GM21367 (cell line): ENCODE results near the gene DGKI.
"Not testable (repeated sequence)": the region's sequence is repeated elsewhere in the genome, so short reads cannot be mapped to it uniquely, and the experiment has no call there.

Experiments used
- ATAC-seq: cut with Tn5 transposase; IDR thresholded peaks from one replicate; pipeline ENCODE4 v1.9.1; 2021; ENCODE audit not compliant: unreplicated experiment

The DGKI gene

GRCh38 chr7:137836541-137836940 is 10.2 kb downstream of the DGKI start:
- ATAC-seq, result no peak

- no peak for ATAC-seq
Observed at GRCh38 chr7:137836113-137836509, 10.7 kb downstream of the DGKI start.

GRCh38 chr7:137835486-137836112 is 11.2 kb downstream of the DGKI start:
- ATAC-seq, result no peak

GRCh38 chr7:137834552-137834951 is 12.2 kb downstream of the DGKI start:
- ATAC-seq, result no peak

- ATAC-seq, result not testable (repeated sequence)
Observed at GRCh38 chr7:137832990-137833389, 13.8 kb downstream of the DGKI start.

GRCh38 chr7:137832382-137832781 is 14.4 kb downstream of the DGKI start:
- ATAC-seq, result no peak

- ATAC-seq, result not testable (repeated sequence)
Observed at GRCh38 chr7:137831555-137831954, 15.2 kb downstream of the DGKI start.

GRCh38 chr7:137829337-137829992 is 17.3 kb downstream of the DGKI start:
- no peak for ATAC-seq

GRCh38 chr7:137828456-137828855 is 18.3 kb downstream of the DGKI start:
- ATAC-seq, result no peak

GRCh38 chr7:137825489-137825888 is 21.3 kb downstream of the DGKI start:
- ATAC-seq, result no peak

- ATAC-seq, result peak; percentile 69
Observed at GRCh38 chr7:137820677-137821420, 25.9 kb downstream of the DGKI start.

- no peak for ATAC-seq
Observed at GRCh38 chr7:137820156-137820555, 26.6 kb downstream of the DGKI start.

- no peak for ATAC-seq
Observed at GRCh38 chr7:137818036-137818435, 28.7 kb downstream of the DGKI start.

GRCh38 chr7:137816696-137817320 is 30.0 kb downstream of the DGKI start:
- no peak for ATAC-seq

GRCh38 chr7:137813541-137813940 is 33.2 kb downstream of the DGKI start:
- no peak for ATAC-seq

GRCh38 chr7:137810248-137810647 is 36.5 kb downstream of the DGKI start:
- no peak for ATAC-seq

- no peak for ATAC-seq
Observed at GRCh38 chr7:137804836-137805235, 41.9 kb downstream of the DGKI start.

GRCh38 chr7:137801491-137801890 is 45.3 kb downstream of the DGKI start:
- no peak for ATAC-seq

GRCh38 chr7:137801003-137801402 is 45.8 kb downstream of the DGKI start:
- ATAC-seq, result no peak

GRCh38 chr7:137798073-137798763 is 48.6 kb downstream of the DGKI start:
- peak; percentile 95 for ATAC-seq

GRCh38 chr7:137795211-137795610 is 51.6 kb downstream of the DGKI start:
- no peak for ATAC-seq
